GM12892 (cell line): ENCODE data around the gene JAML.

Experiments used
- DNase-seq: peaks from one replicate; pipeline ENCODE4 v3.0.0; 2011; ENCODE audit not compliant: insufficient read length
- FAIRE-seq: peaks from 2 replicates; lab custom pipeline; 2011; peaks lifted over from hg19 to GRCh38; lab: Jason Lieb, UNC
- POLR2A ChIP-seq: IDR thresholded peaks from 2 replicates; pipeline ENCODE4 v1.6.1; 2011; ENCODE audit warnings: low read depth, low read length, control low read depth
- POLR2AphosphoS5 ChIP-seq: IDR thresholded peaks from 2 replicates; pipeline ENCODE4 v1.6.1; 2011; ENCODE audit warnings: low read depth, low read length, control low read depth
- TAF1 ChIP-seq: IDR thresholded peaks from 2 replicates; pipeline ENCODE4 v1.6.1; 2011; ENCODE audit warnings: low read depth, mild to moderate bottlenecking, control low read depth, low read length, borderline replicate concordance

The JAML gene

DNA sequence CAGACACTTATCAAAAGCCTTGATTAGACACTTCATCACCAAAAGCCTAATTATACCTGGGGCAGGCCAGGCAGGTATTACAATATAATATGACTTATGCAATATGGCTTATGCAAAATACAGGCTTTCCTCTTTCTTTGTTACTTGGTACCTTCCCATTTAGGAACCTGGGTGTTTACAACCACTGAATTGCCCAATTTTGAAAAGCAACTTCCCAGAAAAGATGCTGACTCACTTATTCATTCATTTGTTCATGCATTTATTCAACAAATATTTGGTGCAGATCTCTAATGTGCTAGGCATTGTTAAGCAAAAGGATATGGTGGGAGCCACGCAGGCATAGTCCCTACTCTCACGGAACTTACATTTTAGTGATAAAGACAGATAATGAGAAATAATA, 13.6 kb upstream of the JAML start:
- no peak for FAIRE-seq
- TF ChIP-seq TAF1: no peak
- no peak for TF ChIP-seq POLR2AphosphoS5
- TF ChIP-seq POLR2A: no peak
- DNase-seq: no peak

DNA sequence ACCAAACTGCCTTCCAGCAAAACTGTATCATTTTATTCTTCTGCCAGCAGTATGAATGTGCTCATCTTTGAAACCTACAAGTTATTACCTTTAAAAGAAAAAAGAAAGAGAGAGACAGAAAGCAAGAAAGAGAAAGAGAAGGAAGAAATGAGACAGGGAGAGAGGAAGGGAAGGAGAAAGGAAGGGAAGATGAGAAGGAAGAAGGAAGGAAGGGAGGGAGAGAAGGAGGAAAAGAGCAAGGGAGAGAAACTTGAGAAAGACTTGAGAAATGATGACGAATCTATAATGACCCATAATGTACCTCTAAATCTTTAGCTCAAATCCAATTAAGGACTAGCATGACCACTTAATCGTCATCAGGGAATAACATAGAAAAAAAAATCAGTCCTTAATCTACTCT, 11.4 kb upstream of the JAML start:
- TF ChIP-seq POLR2AphosphoS5 (no peak), POLR2A (no peak), TAF1 (no peak)
- no peak for DNase-seq
- FAIRE-seq: no peak

DNA sequence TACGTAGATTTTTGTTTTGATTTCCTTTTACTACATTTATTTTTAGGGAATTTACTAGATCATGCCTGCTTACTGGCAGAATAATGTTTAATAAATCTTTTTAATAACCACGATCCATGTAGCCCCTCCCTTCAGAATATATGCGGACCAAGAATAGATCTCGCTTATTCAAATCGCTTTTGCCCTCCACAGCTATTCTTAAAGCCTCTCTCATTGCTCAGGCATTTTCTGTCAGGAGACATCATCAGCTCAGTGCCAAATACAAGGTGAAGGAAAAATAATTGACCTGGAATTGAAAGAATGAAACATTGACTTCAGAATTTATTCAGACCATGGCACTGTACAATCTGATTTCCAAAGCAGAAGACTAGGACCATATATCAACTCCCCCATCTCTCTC, 10.0 kb upstream of the JAML start:
- FAIRE-seq (no peak), DNase-seq (no peak)
- no peak for TF ChIP-seq POLR2AphosphoS5
- TF ChIP-seq POLR2A: no peak
- no peak for TF ChIP-seq TAF1

DNA sequence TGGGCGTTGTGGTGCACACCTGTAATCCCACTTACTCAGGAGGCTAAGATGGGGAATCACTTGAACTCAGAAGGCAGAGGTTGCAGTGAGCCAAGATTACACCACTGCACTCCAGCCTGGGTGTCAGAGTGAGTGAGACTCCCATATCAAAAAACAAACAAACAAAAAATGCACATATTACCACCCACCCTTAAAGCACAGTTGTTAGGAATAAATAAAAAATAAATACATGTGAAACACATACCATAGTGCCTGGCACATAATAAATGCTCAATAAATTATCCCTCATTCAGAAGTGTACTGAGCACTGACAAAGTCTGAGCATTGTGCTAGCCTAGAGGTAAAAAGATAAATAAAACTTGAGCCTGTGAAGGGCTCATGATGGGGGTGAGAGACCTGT, 9.0 kb upstream of the JAML start:
- DNase-seq (no peak), FAIRE-seq (no peak)
- no peak for TF ChIP-seq TAF1
- TF ChIP-seq POLR2A: no peak
- no peak for TF ChIP-seq POLR2AphosphoS5

DNA sequence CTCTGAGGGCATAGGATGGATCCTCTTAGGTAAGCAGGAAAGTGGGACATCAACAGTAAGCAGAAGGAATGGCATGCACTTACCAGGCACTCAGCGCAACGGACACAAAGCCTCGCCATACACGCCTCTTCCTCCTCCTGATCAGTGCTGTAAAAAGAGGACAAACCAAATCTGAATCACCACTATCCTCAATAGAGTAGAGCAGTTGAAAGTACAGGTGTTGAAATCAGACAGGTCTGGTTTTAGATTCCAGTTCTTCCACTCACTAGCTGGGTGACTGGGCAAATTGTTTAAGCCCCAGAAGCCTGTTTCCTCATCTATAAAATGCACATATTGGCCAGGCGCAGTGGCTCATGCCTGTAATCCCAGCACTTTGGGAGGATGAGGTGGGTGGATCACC, 8.6 kb upstream of the JAML start:
- TF ChIP-seq POLR2A (no peak), POLR2AphosphoS5 (no peak), TAF1 (no peak)
- no peak for DNase-seq
- FAIRE-seq: peak; percentile 33

DNA sequence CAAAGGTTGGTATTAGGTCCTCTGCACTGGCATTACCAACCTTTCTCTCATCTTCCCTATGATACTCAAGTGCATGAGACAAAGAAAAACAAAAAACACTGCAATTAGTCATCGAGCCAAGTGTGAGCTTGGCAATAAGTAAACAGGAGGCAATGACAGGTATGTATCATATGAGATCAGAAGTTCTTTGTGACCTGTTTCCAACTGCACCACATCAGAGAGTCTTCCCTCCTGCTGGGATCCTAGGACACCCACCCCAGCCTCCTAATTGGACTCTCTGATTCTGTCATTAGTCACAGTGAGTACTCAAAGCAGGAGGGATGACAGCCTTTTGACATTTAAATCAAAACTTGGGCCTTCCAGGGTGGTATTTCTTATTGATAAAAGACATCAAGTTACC, 7.8 kb upstream of the JAML start:
- DNase-seq (no peak), FAIRE-seq (no peak)
- no peak for TF ChIP-seq POLR2AphosphoS5
- TF ChIP-seq POLR2A: no peak
- no peak for TF ChIP-seq TAF1

DNA sequence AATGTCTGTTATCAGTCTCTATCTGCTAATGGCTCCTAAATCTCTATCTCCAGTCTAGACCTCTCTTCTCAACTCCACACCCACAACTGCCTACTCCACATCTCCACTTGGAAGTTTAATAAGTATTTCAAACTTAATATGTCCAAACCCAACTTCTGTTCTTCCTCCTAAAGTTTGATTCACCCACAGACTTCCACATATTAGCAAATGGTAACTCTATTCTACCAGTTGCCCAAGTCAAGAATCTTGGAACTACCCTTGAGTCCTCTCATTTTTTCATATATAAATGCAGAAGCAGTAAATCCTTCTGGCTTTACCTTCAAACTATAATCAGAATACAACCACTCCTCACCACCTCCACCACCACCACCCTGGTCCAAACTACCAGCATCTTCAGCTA, 6.7 kb upstream of the JAML start:
- no peak for DNase-seq
- FAIRE-seq: no peak
- TF ChIP-seq POLR2AphosphoS5 (no peak), POLR2A (no peak), TAF1 (no peak)

DNA sequence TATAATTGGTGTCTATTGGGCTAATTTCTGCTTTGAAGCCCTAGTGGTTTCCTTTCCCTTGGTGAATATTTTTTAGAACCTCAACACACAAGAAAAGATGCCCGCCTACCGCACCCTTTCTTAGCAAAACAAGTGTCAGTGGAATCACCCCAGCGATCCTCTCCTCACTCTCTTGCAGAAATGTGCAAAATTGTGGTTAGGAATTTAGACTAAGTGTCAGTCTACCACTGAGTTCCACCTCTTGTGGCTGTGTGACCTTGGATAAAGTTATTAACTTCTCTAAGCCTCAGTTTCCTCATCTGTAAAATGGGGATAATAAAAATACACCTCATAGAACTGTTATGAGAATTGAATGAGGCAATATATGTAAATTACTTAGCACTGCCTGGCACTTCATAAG, 5.3 kb upstream of the JAML start:
- TF ChIP-seq POLR2AphosphoS5 (no peak), TAF1 (no peak), POLR2A (no peak)
- FAIRE-seq: no peak
- DNase-seq: no peak

DNA sequence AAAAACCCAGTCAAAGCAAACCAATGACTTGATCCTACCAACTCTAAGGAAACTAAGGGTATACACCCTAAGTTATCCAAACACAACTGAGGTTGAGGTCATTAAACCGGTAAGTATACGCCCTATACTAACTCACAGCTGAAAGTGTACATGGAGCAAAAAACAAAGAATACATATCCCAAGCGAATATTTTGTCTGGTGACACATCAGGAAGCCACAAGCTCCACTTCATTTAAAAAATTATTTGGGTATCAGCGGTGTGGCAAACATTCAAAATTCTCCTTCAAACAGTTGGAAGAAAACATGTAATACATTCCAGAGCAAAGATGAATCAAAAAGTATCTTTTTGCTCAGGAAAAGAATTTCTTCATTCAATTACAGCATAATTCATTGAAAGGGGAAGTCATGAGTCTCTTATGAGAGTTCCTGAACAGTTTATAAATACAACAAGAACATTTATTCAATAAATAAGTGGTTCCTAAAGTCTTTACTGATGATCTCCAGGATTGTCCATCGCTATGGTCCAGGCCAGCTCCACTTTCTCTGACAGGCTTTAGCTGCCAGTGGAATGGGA, 4.5 kb upstream of the JAML start:
- DNase-seq (no peak), FAIRE-seq (peak; percentile 67)

DNA sequence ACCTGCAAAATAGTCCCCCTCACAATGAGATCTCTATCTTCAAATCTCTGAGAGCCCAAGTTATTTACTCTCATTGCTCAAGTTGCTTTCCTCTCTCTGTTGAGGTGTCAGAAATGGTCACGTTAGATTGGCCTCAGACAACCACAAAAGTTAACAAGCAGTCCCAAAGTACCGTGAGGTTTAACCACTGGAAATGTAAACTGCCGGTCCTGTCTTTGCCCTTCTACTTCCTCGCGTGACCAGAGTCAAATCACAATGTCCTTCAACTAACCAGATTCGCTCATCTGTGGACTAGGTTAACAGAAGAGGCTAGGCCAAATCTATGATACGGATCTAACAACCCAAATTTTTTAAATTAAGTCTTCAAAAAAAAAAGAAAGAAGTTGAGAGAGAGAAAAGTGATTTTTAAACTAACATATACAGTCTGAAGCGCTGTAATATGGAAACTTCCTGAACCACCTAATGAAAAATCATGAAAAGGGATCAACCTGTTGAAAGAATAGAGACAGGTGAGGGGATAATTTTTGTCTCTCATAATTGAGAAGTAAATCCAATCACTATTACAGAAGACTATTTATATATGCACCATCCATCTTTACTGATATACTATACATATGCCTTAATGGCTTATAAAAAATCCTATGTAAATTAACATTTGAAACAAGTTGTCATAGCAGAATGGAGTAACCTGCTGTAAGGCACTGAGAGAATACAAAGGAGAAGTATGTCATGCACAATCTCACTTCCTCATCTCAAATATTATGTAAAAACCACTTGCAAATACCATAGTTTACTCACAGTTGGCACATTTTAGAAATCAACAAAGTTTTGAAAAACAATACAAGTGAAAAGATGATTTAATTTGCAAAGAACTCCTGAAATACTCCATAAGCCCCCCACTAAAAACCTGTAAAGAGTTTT, 3.3 kb upstream of the JAML start:
- no peak for DNase-seq
- TF ChIP-seq TAF1 (no peak), POLR2AphosphoS5 (no peak), POLR2A (no peak)
- peak; percentile 97 for FAIRE-seq

More for the DNA sequence above, 4.5 kb upstream of the JAML start:
- no peak for TF ChIP-seq POLR2AphosphoS5
- TF ChIP-seq POLR2A: no peak
- TF ChIP-seq TAF1: no peak

DNA sequence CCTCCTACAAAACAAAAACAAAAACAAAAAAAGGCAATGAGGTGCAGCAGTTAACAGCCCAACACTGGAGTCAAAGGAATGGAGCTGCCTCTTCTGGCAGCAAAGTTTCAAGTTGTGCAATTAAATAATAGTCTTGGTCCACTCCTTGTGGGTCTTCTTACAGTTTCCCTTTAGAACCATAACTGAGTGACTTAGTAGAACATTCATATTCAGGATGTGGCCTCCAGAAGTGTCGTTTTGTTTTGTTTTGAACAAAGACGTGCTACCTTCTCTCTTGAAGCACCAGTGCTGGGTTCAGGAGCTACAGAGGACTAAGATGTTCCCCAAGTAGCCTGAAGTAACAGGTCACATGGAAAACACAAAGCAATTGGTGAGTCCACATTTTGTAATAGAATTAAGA, 2.0 kb upstream of the JAML start:
- DNase-seq (no peak), FAIRE-seq (peak; percentile 74)
- TF ChIP-seq POLR2A: no peak
- no peak for TF ChIP-seq TAF1

DNA sequence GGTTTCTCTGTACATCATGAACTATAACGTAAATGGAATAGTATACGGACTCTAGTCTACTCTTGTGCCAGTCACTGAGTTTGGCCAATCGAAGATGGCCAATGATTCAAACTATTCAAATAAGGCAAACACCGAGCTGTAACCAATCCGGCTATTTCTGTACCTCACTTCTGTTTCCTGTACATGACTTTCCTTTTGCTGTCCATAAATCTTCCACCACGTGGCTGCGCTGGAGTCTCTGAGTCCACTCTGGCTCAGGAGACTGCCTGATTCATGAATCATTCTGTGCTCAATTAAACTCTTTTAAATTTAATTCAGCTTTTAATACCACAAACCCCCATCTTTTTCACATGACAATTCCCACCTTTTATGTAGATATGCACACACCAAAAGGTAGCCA, 1.5 kb upstream of the JAML start:
- peak; percentile 30 for FAIRE-seq
- no peak for TF ChIP-seq TAF1
- TF ChIP-seq POLR2A: no peak
- no peak for TF ChIP-seq POLR2AphosphoS5
- no peak for DNase-seq
